ENCODE results near the gene VEPH1.

DNA sequence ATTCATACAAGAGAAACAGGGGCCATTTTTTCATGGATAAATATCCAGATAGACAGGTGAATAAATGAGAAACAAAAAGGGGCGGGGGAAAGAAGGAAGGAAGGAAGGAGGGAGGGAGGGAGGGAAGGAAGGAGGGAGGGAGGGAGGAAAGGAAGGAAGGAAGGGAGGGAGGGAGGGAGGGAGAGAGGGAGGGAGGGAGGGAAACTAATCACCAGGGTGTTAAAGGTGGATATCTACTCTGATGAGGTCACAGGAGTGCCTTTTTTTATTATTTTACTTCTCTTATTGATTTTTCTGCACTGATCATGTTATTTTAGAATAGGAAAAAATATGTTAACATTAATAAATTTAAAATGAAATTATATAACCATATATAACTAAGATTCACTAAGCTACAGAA, 10.4 kb upstream of the VEPH1 start:
- TF ChIP-seq, protein P1, sequence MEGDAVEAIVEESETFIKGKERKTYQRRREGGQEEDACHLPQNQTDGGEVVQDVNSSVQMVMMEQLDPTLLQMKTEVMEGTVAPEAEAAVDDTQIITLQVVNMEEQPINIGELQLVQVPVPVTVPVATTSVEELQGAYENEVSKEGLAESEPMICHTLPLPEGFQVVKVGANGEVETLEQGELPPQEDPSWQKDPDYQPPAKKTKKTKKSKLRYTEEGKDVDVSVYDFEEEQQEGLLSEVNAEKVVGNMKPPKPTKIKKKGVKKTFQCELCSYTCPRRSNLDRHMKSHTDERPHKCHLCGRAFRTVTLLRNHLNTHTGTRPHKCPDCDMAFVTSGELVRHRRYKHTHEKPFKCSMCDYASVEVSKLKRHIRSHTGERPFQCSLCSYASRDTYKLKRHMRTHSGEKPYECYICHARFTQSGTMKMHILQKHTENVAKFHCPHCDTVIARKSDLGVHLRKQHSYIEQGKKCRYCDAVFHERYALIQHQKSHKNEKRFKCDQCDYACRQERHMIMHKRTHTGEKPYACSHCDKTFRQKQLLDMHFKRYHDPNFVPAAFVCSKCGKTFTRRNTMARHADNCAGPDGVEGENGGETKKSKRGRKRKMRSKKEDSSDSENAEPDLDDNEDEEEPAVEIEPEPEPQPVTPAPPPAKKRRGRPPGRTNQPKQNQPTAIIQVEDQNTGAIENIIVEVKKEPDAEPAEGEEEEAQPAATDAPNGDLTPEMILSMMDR (IDR thresholded peaks at IDR 0.05; ENCODE audit: borderline replicate concordance, extremely low read depth, low read length, poor library complexity, severe bottlenecking): no peak
- TF ChIP-seq EZH2 (IDR thresholded peaks at IDR 0.05; ENCODE audit: borderline replicate concordance, low read depth, low read length, severe bottlenecking): no peak

Measured in DND-41 (cell line).